DOHH2 (cell line): ENCODE results near the gene TUSC1.

Experiments used
- EZH2phosphoT487 ChIP-seq: fragments of 200-600 bp; sonication (generic); IDR thresholded peaks from 2 replicates; pipeline ENCODE4 v1.6.1; 2017; ENCODE audit warnings: borderline replicate concordance, mild to moderate bottlenecking, antibody characterized with exemption, low read length, moderate library complexity, mixed read lengths
- TF ChIP-seq, protein P1 (sequence below): fragments of 200-600 bp; sonication (generic); IDR thresholded peaks from one replicate; pipeline ENCODE4 v1.5.1; 2014; ENCODE audit warnings: antibody characterized with exemption, mild to moderate bottlenecking, low read depth, low read length; ENCODE audit not compliant: poor library complexity, severe bottlenecking

DNA sequence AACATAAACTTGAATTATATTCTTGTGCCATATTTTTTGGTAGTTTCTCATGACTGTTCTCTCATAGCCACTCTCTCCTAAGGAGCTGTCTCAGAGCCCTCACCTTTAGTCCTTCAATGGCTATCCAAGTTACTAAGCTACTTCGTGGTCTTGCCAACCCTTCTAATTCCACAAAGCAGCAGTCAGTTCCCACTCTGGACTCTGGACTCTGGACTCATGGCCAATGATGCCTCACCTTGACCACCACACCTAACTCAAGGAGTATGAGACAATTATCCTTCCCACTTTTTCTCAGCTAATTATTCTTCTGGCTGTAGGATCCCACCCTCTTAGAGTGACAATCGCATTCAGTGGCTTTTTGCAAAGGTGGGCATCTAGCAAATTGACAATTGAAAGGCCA is 42.2 kb downstream of the TUSC1 start:
- TF ChIP-seq, protein P1, sequence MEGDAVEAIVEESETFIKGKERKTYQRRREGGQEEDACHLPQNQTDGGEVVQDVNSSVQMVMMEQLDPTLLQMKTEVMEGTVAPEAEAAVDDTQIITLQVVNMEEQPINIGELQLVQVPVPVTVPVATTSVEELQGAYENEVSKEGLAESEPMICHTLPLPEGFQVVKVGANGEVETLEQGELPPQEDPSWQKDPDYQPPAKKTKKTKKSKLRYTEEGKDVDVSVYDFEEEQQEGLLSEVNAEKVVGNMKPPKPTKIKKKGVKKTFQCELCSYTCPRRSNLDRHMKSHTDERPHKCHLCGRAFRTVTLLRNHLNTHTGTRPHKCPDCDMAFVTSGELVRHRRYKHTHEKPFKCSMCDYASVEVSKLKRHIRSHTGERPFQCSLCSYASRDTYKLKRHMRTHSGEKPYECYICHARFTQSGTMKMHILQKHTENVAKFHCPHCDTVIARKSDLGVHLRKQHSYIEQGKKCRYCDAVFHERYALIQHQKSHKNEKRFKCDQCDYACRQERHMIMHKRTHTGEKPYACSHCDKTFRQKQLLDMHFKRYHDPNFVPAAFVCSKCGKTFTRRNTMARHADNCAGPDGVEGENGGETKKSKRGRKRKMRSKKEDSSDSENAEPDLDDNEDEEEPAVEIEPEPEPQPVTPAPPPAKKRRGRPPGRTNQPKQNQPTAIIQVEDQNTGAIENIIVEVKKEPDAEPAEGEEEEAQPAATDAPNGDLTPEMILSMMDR = no peak
- no peak for TF ChIP-seq EZH2phosphoT487
